K562 (cell line): ENCODE results near the gene RNF19B. TPM values are rescaled to one million over a fixed set of nuclear protein-coding genes. Genes with fewer than 3 reads are reported as not detected.

Source experiments
- ATAC-seq: fragments of 200-7000 bp; cut with Tn5 transposase; 3 replicates; pipeline ENCODE4 v1.9.1; 2020; ENCODE audit warnings: moderate library complexity
- BruUV-seq: library from RNA; stranded (reverse); fragments of 400-500 nt; replicated peaks from 2 replicates; lab custom pipeline; 2021; lab: Mats Ljungman, UMichigan
- CTCF ChIA-PET: fragments of 300-600 bp; formaldehyde crosslinking; extraction: SDS; loops from one replicate; lab custom pipeline; 2021; ENCODE audit warnings: low intra/inter-chr PET ratio; lab: Yijun Ruan, JAX
- POLR2A ChIA-PET: fragments of 300-600, 350-650 bp; sonication (Branson Sonifier 250); formaldehyde crosslinking; extraction: SDS; loops from one replicate; lab custom pipeline; 2021; ENCODE audit warnings: antibody characterized with exemption, inconsistent platforms; lab: Yijun Ruan, JAX
- DNase-seq, 4 experiments: peaks; one replicate each; pipeline versions ENCODE4 v3.0.0 to v3.0.0-alpha.2; 2011 to 2018; ENCODE audit warnings: low spot score in 3 of 4, mixed read lengths in 3 of 4; ENCODE audit errors: extremely low read depth in 1 of 4
- FAIRE-seq: peaks from 2 replicates; lab custom pipeline; 2011; peaks lifted over from hg19 to GRCh38; lab: Jason Lieb, UNC
- H2AFZ ChIP-seq: 2 replicates; pipeline ENCODE4 v1.6.0; 2011; ENCODE audit warnings: low read depth, low read length, control low read depth, inconsistent platforms
- H3K27ac ChIP-seq: fragments of 200-600 bp; 3 replicates; pipeline ENCODE4 v1.8.0; 2011; ENCODE audit warnings: low read depth, mild to moderate bottlenecking, control low read depth, inconsistent platforms, low read length, moderate library complexity, mixed read lengths; ENCODE audit errors: extremely low read depth
- H3K27me3 ChIP-seq, 2 experiments: fragments of 300-600 bp in 1 of 2; 2 replicates in 1 of 2; 3 replicates in 1 of 2; pipeline versions ENCODE4 v1.6.0 to v1.8.0; 2011; ENCODE audit warnings: inconsistent platforms in 2 of 2, low read length in 2 of 2, mild to moderate bottlenecking in 1 of 2, mixed read lengths in 1 of 2, moderate library complexity in 1 of 2; ENCODE audit not compliant: control insufficient read depth in 2 of 2, insufficient read depth in 2 of 2
- H3K36me3 ChIP-seq: fragments of 300-600 bp; 3 replicates; pipeline ENCODE4 v1.8.0; 2011; ENCODE audit warnings: mild to moderate bottlenecking, low read length, inconsistent platforms; ENCODE audit not compliant: control insufficient read depth, insufficient read depth
- H3K4me1 ChIP-seq, 2 experiments: fragments of 200-600 bp in 1 of 2; replicated peaks in 1 of 2; 2 replicates in 1 of 2; 3 replicates in 1 of 2; pipeline versions ENCODE4 v1.5.1 to v1.8.0; 2011; ENCODE audit warnings: inconsistent platforms in 2 of 2, low read length in 2 of 2, mild to moderate bottlenecking in 1 of 2, mixed read lengths in 1 of 2, moderate library complexity in 1 of 2; ENCODE audit not compliant: control insufficient read depth in 2 of 2, insufficient read depth in 2 of 2
- H3K4me2 ChIP-seq: 2 replicates; pipeline ENCODE4 v1.6.1; 2011; ENCODE audit warnings: low read length, control low read depth, inconsistent platforms, mixed read lengths; ENCODE audit not compliant: insufficient read depth
- H3K4me3 ChIP-seq: fragments of 200-600 bp; sonication (generic), shearing (Covaris generic); 2 replicates; pipeline ENCODE4 v1.5.1; 2016; ENCODE audit warnings: control low read depth, inconsistent platforms
- H3K79me2 ChIP-seq: fragments of 200-600 bp; 3 replicates; pipeline ENCODE4 v1.8.0; 2011; ENCODE audit warnings: low read length, inconsistent platforms; ENCODE audit not compliant: control insufficient read depth, insufficient read depth
- H3K9ac ChIP-seq, 2 experiments: 2 replicates each; pipeline versions ENCODE4 v1.6.0 to v1.6.1; 2011; ENCODE audit warnings: low read depth in 2 of 2, low read length in 2 of 2, control low read depth in 1 of 2, inconsistent platforms in 1 of 2, mild to moderate bottlenecking in 1 of 2, mixed read lengths in 1 of 2; ENCODE audit not compliant: insufficient read depth in 1 of 2
- H3K9me1 ChIP-seq: one replicate; pipeline ENCODE4 v1.6.0; 2011; ENCODE audit warnings: inconsistent platforms, mild to moderate bottlenecking, low read length, moderate library complexity; ENCODE audit not compliant: control insufficient read depth, insufficient read depth
- H3K9me3 ChIP-seq: replicated peaks from 2 replicates; pipeline ENCODE4 v1.5.1; 2011; ENCODE audit warnings: low read depth, low read length, inconsistent platforms; ENCODE audit not compliant: control insufficient read depth, insufficient read depth
- H4K20me1 ChIP-seq: replicated peaks from 2 replicates; pipeline ENCODE4 v1.6.1; 2011; ENCODE audit warnings: low read length, inconsistent platforms, mixed read lengths; ENCODE audit not compliant: control insufficient read depth, insufficient read depth
- CAMTA2 ChIP-seq: fragments of 250-450 bp; sonication (Bioruptor Pico); conservative IDR thresholded peaks from 2 replicates; pipeline ENCODE4 v1.5.1; 2022
- CBFA2T2 ChIP-seq: fragments of 450-650 bp; conservative IDR thresholded peaks from 2 replicates; pipeline ENCODE4 v1.6.1; 2017; ENCODE audit warnings: mild to moderate bottlenecking
- CBFA2T3 ChIP-seq: fragments of 450-650 bp; IDR thresholded peaks from 2 replicates; pipeline ENCODE4 v1.6.1; 2017
- CEBPB ChIP-seq: fragments of 450-650 bp; IDR thresholded peaks from 2 replicates; pipeline ENCODE4 v1.6.1; 2016; ENCODE audit warnings: missing genetic modification characterization, missing compliant biosample characterization
- HMBOX1 ChIP-seq: sonication (generic); IDR thresholded peaks from 2 replicates; pipeline ENCODE4 v1.6.1; 2016
- TEAD4 ChIP-seq, 2 experiments: sonication (generic) in 1 of 2; formaldehyde crosslinking in 1 of 2; IDR thresholded peaks; 2 replicates each; pipeline versions ENCODE4 v1.6.1 to v1.8.0; 2012 to 2022; ENCODE audit warnings: borderline replicate concordance in 1 of 2, inconsistent platforms in 1 of 2, low read length in 1 of 2, mild to moderate bottlenecking in 1 of 2, missing genetic modification reagents in 1 of 2
- VEZF1 ChIP-seq: fragments of 200-800 bp; sonication (Bioruptor generic); IDR thresholded peaks from 2 replicates; pipeline ENCODE4 v1.6.1; 2017; ENCODE audit warnings: missing genetic modification characterization, missing compliant biosample characterization
- ZSCAN29 ChIP-seq: fragments of 450-650 bp; IDR thresholded peaks from 2 replicates; pipeline ENCODE4 v1.6.1; 2017
- WGBS: fragments of 100-300 bp; shearing (Covaris generic); methylation state at CpG from one replicate; pipeline ENCODE4 v1.1.6; 2016; ENCODE audit warnings: low coverage, mixed read lengths; ENCODE audit not compliant: insufficient coverage; ENCODE audit errors: missing lambda C conversion rate; 5-methylcytosine and 5-hydroxymethylcytosine counted together
- in situ Hi-C: fragments of 300-500 bp; cut with MboI; formaldehyde crosslinking; loops from 4 replicates; pipeline ENCODE4 v1.15.0; 2018; ENCODE audit warnings: inconsistent platforms, mixed read lengths
- intact Hi-C: fragments of 100-400 bp; cut with micrococcal nuclease; formaldehyde crosslinking; loops from 2 replicates; pipeline ENCODE4 v1.14.2; 2022
- polyA plus RNA-seq, 8 experiments: library from polyadenylated mRNA; depleted of rRNA in 4 of 8; stranded (reverse) in 5 of 8; unstranded in 3 of 8; fragments of >200 nt; fragmentation: Nextera tagmentation in 2 of 8; fragmentation: Illumina TruSeq in 1 of 8; extraction: Ambion mirVana in 2 of 8; extraction: Trizol in 1 of 8; gene quantifications; 2 replicates each; pipeline versions ENCODE4 v1.2.1 to v1.2.3, GENCODE V29; 2011 to 2014; ENCODE audit warnings: inconsistent platforms in 1 of 8, missing spikeins in 1 of 8
- total RNA-seq, 7 experiments: library from RNA; depleted of rRNA in 6 of 7; stranded (reverse); fragments of >200 nt in 6 of 7; fragmentation: Illumina TruSeq in 2 of 7; extraction: Trizol in 2 of 7; gene quantifications; 2 replicates each; pipeline versions ENCODE4 v1.2.1 to v1.2.3, GENCODE V29; 2011 to 2021; ENCODE audit warnings: low replicate concordance in 1 of 7

The RNF19B gene
- total and polyA plus RNA-seq, 9 of the 15 experiments (the other 6 are each of a cell fraction or from before 2014, with no cell fraction given) = 2.6 to 14.9 (median 10.1) TPM

- Histone ChIP-seq H3K9me1 (no peaks in the 10 kb centered on the region), H4K20me1 (no peaks in the 10 kb centered on the region), H2AFZ (no peak overlapping the region), H3K9ac (no peak overlapping the region), H3K27ac (no peak overlapping the region), H3K4me2 (no peak overlapping the region), H3K36me3 (no peaks in the 10 kb centered on the region), H3K27me3 (peaks cover 34 to 46% of the 10 kb centered on the region in 2 experiments), H3K79me2 (no peaks in the 10 kb centered on the region), H3K4me1 (peaks cover 2 to 10% of the 10 kb centered on the region in 2 experiments; a peak in 2 of 5 replicates), H3K9me3 (no peaks in the 10 kb centered on the region), H3K4me3 (no peak overlapping the region)
- FAIRE-seq = no peak
- POLR2A ChIA-PET = interaction anchor here (1.0 kb wide), 1 partner anchor 19 kb away, joined by 3 read pairs; no protein-coding TSS in a partner anchor
- TF ChIP-seq HMBOX1 = no peak
- TF ChIP-seq CBFA2T2 = 0 out of 2 replicates have a peak, but pooled peaks have one; percentile 10
- TF ChIP-seq CEBPB (tag) = 0 out of 2 replicates have a peak, but pooled peaks have one; percentile 12
- TF ChIP-seq TEAD4 (IDR thresholded peaks at IDR 0.05; ENCODE audit: low read length) = peak; percentile 29; the same call in 1 of the 2 replicates
- TF ChIP-seq TEAD4 (CRISPR knock-in tag; IDR thresholded peaks at IDR 0.05; ENCODE audit: borderline replicate concordance) = no peak
- TF ChIP-seq CBFA2T3 = peak; percentile 32; the same call in 1 of the 2 replicates
- no peak for TF ChIP-seq ZSCAN29
- TF ChIP-seq VEZF1 (CRISPR knock-in tag) = 0 out of 2 replicates have a peak, but pooled peaks have one; percentile 21
- no peak for TF ChIP-seq CAMTA2 (CRISPR knock-in tag)
- DNase-seq = peak in 1 of 4 experiments; percentile 25
- intact Hi-C loops (no loop called here), in situ Hi-C loops (no loop called here)
- CTCF ChIA-PET = no interaction called here
- 9% methylated on average over 6 of the region's 6 CpGs for WGBS
- no peak for ATAC-seq
- no TSS peak for BruUV-seq
These were observed 38.0 kb downstream of the RNF19B start for GRCh38 chr1:32926562-32926961.
